ENCODE measurements around the gene MLNR.

The MLNR gene

DNA sequence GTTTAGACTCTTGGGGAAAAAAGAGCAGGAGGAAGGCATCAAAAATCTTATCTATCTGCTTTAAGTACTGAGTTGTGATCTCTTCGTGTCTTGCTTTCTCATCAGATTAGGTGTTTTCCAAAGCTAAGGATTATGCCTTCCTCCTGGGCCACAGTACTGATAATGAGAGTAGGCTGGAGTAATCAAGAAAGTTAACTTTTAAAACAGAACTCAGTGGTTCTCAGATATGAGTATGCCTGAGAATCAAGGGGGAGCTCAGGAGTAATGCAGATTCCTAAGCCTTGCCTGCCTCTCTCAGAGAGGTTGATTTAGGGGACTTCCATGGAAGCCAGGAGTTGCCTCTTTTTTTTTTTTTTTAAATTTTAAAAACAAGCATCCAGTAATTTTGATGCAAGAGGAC lies 51.1 kb downstream of the MLNR start:
- H3K4me3 ChIP-seq (ENCODE audit: low read depth in 1 of 2, low read length in 2 of 2), result no peak overlapping the region
- no peaks in the 10 kb centered on the region for H3K4me1 ChIP-seq (ENCODE audit: control insufficient read depth in 1 of 2, insufficient read depth in 2 of 2, low read length in 2 of 2)
- H3K9ac ChIP-seq (ENCODE audit: low read depth in 1 of 2, low read length in 2 of 2), result no peak overlapping the region
- H3K27ac ChIP-seq (ENCODE audit: low read depth, low read length), result no peak overlapping the region
- peaks cover 5 to 9% of the 10 kb centered on the region in 2 donors for H3K36me3 ChIP-seq (ENCODE audit: control insufficient read depth in 1 of 2, insufficient read depth in 2 of 2, low read length in 2 of 2)
- no peaks in the 10 kb centered on the region for H3K9me3 ChIP-seq (ENCODE audit: control insufficient read depth in 1 of 2, low read length in 2 of 2)
- H3K27me3 ChIP-seq (ENCODE audit: control insufficient read depth in 1 of 2, insufficient read depth in 2 of 2, low read length in 2 of 2), result no peaks in the 10 kb centered on the region
